Dedifferentiated amniotic fluid mesenchymal stem cell (primary cell): ENCODE results near the gene LIMK2.

Experiments
- DNase-seq: peaks from one replicate; pipeline ENCODE4 v3.0.0-alpha.2; 2016; ENCODE audit errors: extremely low spot score

Gene LIMK2

DNA sequence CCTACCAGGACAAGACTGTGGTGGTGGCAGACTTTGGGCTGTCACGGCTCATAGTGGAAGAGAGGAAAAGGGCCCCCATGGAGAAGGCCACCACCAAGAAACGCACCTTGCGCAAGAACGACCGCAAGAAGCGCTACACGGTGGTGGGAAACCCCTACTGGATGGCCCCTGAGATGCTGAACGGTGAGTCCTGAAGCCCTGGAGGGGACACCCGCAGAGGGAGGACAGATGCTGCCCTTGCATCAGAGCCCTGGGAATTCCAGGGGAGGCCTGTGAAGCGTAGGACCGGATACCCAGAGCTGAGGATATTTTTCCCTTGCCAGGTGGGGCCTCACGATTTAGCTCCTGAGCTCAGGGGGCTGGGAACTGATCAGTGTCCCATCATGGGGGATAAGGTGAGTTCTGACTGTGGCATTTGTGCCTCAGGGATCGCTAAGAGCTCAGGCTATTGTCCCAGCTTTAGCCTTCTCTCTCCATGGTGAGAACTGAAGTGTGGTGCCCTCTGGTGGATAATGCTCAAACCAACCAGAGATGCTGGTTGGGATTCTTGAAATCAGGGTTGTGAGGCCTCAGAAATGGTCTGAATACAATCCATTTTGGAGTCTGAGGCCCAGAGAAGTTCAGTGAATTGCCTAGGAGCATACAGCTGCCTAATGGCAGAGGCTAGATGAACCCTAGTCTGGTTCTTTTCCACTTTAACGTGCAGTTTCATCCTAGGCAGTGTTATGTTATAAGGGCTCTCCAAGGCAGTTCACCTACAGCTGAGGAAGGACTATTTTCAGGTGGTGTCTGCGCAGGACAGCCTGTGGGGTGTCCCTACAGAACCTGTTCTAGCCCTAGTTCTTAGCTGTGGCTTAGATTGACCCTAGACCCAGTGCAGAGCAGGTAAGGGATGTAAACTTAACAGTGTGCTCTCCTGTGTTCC lies 60.7 kb downstream of the LIMK2 start:
- DNase-seq = peak; percentile 71

DNA sequence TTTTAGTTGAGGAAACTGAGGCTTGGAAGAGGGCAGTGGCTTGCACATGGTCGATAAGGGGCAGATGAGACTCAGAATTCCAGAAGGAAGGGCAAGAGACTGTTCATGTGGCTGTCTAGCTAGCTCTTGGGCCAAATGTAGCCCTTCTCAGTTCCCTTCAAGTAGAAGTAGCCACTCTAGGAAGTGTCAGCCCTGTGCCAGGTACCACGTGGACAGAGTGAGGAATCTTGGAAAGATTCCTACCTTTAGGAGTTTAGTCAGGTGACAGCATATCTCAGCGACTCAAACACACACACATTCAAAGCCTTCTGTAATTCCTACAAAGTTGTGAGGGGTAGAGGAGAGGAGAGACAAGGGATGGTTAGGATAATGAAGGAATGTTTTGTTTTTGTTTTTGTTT lies 61.9 kb downstream of the LIMK2 start:
- no peak for DNase-seq

GRCh38 chr22:31275018-31275417 lies 62.9 kb downstream of the LIMK2 start:
- no peak for DNase-seq

GRCh38 chr22:31275576-31275975 lies 63.5 kb downstream of the LIMK2 start:
- no peak for DNase-seq

DNA sequence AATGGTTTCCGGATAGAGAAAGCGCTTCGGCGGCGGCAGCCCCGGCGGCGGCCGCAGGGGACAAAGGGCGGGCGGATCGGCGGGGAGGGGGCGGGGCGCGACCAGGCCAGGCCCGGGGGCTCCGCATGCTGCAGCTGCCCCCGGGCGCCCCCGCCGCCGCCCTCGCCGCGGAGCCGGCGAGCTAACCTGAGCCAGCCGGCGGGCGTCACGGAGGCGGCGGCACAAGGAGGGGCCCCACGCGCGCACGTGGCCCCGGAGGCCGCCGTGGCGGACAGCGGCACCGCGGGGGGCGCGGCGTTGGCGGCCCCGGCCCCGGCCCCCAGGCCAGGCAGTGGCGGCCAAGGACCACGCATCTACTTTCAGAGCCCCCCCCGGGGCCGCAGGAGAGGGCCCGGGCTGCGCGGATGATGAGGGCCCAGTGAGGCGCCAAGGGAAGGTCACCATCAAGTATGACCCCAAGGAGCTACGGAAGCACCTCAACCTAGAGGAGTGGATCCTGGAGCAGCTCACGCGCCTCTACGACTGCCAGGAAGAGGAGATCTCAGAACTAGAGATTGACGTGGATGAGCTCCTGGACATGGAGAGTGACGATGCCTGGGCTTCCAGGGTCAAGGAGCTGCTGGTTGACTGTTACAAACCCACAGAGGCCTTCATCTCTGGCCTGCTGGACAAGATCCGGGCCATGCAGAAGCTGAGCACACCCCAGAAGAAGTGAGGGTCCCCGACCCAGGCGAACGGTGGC lies 64.5 kb downstream of the LIMK2 start:
- no peak for DNase-seq

- DNase-seq = no peak
Observed at GRCh38 chr22:31277741-31278140, 65.6 kb downstream of the LIMK2 start.

DNA sequence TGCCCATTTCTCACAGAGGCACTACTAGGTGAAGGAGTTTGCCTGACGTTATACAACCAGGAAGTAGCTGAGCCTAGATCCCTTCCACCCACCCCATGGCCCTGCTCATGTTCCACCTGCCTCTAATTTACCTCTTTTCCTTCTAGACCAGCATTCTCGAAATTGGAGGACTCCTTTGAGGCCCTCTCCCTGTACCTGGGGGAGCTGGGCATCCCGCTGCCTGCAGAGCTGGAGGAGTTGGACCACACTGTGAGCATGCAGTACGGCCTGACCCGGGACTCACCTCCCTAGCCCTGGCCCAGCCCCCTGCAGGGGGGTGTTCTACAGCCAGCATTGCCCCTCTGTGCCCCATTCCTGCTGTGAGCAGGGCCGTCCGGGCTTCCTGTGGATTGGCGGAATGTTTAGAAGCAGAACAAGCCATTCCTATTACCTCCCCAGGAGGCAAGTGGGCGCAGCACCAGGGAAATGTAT lies 66.1 kb downstream of the LIMK2 start:
- no peak for DNase-seq

DNA sequence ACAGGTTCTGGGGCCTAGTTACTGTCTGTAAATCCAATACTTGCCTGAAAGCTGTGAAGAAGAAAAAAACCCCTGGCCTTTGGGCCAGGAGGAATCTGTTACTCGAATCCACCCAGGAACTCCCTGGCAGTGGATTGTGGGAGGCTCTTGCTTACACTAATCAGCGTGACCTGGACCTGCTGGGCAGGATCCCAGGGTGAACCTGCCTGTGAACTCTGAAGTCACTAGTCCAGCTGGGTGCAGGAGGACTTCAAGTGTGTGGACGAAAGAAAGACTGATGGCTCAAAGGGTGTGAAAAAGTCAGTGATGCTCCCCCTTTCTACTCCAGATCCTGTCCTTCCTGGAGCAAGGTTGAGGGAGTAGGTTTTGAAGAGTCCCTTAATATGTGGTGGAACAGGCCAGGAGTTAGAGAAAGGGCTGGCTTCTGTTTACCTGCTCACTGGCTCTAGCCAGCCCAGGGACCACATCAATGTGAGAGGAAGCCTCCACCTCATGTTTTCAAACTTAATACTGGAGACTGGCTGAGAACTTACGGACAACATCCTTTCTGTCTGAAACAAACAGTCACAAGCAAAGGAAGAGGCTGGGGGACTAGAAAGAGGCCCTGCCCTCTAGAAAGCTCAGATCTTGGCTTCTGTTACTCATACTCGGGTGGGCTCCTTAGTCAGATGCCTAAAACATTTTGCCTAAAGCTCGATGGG lies 66.7 kb downstream of the LIMK2 start:
- DNase-seq = no peak

DNA sequence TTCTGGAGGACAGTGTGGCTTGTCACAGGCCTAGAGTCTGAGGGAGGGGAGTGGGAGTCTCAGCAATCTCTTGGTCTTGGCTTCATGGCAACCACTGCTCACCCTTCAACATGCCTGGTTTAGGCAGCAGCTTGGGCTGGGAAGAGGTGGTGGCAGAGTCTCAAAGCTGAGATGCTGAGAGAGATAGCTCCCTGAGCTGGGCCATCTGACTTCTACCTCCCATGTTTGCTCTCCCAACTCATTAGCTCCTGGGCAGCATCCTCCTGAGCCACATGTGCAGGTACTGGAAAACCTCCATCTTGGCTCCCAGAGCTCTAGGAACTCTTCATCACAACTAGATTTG lies 67.2 kb downstream of the LIMK2 start:
- DNase-seq = no peak

DNA sequence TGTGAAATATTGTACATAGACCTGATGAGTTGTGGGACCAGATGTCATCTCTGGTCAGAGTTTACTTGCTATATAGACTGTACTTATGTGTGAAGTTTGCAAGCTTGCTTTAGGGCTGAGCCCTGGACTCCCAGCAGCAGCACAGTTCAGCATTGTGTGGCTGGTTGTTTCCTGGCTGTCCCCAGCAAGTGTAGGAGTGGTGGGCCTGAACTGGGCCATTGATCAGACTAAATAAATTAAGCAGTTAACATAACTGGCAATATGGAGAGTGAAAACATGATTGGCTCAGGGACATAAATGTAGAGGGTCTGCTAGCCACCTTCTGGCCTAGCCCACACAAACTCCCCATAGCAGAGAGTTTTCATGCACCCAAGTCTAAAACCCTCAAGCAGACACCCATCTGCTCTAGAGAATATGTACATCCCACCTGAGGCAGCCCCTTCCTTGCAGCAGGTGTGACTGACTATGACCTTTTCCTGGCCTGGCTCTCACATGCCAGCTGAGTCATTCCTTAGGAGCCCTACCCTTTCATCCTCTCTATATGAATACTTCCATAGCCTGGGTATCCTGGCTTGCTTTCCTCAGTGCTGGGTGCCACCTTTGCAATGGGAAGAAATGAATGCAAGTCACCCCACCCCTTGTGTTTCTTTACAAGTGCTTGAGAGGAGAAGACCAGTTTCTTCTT lies 67.9 kb downstream of the LIMK2 start:
- DNase-seq = no peak

DNA sequence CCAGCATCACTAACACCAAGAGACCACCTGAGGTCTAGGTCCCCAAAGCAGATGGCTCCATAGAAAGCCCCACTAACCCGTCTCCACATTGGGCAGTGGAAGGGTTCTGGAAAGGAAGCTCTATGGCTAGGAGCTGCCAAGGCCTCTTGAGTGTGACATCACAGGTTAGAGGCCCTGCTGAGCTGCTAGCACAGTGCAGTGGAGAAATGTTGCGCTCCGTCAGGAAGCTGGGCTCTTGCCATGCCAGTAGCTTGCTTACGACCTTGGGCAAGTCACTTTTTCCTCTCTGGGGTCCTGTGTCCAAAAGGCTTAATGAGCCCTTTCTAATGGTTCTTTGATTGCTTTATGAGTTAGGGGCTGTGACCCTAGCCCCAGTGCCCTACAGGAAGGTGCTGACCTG lies 69.6 kb downstream of the LIMK2 start:
- no peak for DNase-seq

- no peak for DNase-seq
Observed at GRCh38 chr22:31282748-31283468, 70.8 kb downstream of the LIMK2 start.

- DNase-seq = no peak
Observed at GRCh38 chr22:31284281-31285155, 72.4 kb downstream of the LIMK2 start.

DNA sequence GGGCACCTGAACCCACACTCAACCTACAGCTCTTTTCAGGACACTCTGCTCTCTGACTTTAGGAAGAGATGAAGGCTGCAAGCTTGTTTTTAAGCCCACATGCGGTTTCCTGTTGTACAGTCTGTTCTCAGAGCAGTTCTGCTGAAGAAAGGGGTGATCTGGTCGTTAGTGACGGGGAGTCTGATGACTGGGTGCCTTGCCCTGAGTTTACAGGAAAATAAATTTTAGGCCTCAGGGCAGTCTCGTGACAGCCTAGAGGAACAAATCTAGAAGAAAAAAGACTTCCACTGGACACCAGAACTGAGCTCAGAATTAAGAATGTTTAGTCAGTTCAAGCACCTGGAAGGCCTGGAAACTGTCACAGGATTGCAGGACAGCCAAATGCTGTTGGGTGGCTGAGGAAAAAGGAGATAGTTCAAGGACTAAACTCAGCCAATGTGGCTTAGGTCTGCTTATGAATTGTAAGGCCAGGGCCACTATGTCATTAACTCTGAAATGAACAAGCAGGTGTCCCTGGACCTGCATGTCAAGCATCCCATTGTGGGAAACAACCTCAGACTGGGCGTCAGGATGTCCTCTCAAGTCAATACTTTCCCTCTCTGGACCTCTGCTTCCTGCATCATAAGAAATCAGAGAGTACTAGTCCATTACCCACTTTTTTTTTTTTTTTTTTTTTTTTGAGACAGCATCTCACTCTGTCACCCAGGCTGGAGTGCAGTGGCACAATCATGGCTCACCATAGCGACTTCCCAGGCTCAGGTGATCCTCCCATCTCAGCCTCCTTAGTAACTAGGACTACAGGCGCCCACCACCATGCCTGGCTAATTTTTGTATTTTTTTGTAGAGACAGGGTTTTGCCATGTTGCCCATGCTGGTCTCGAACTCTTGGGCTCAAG lies 74.5 kb downstream of the LIMK2 start:
- DNase-seq = no peak

DNA sequence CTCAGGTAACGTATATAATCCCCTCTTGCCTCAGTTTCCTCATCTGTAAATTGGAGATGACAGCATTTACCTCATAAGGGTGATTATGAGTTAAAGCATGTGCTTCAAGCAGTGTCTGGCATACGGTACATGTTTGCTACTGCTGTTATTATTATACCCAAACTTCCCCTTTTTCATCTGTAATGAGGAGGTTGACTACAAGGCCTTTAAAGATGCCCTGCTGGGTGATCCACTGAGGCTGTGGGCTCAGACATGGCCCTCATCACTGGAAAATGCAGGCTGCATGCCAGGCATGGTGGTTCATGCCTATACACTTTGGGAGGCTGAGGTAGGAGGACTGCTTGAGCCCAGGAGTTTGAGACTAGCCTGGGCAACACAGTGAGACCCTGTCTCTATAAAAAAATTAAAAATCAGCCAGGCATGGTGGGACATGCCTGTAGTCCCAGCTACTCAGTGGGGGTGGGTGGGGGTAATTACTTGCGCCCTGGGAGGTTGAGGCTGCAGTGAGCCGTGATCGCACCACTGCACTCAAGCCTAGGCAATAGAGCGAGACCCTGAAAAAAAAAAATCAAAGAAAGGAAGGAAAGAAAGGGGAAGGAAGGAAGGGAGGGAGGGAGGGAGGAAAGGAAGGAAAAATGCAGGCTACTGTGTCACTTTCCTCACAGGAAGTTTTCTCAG lies 75.9 kb downstream of the LIMK2 start:
- no peak for DNase-seq

DNA sequence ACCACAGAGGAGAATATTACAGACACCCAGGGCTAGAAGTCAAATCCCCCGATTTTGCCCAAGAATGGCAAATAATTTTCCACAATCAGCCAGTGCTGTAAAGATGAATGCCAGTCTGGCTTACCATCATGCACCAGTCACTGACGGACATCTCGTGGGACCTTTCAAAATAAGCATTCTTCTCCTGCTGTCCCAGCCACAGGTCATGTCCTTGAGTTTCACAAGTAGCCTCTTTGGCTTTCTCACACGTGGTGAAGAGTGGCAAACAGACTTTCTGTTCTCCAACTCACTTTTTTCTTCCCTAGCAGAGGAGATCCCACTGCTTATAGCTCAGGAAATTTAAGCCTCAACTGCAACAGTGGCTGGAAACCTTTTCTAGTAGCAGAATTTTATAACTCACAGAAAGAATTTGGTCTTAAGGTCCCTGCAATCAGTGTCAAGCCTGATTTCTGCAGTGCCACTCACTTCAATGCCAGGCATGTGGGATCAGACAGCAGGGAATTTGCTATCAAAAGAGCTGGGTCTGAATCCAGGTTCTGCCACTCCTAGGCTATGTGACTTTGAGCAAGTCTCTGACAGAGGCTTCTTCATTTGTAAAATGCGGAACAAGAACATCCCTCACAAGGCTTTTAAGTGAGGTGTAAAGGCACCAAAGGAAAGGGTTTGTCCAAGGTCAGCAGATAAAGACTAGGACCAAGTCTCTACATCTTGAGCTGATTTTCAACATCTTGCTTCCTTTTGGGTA lies 76.6 kb downstream of the LIMK2 start:
- no peak for DNase-seq

- no peak for DNase-seq
Observed at GRCh38 chr22:31289344-31289743, 77.2 kb downstream of the LIMK2 start.
